Measurements from ENCODE around the gene ESR1.
A peak's percentile ranks its signal among the peaks of the same experiment; 100 is the strongest.

Gene ESR1

DNA sequence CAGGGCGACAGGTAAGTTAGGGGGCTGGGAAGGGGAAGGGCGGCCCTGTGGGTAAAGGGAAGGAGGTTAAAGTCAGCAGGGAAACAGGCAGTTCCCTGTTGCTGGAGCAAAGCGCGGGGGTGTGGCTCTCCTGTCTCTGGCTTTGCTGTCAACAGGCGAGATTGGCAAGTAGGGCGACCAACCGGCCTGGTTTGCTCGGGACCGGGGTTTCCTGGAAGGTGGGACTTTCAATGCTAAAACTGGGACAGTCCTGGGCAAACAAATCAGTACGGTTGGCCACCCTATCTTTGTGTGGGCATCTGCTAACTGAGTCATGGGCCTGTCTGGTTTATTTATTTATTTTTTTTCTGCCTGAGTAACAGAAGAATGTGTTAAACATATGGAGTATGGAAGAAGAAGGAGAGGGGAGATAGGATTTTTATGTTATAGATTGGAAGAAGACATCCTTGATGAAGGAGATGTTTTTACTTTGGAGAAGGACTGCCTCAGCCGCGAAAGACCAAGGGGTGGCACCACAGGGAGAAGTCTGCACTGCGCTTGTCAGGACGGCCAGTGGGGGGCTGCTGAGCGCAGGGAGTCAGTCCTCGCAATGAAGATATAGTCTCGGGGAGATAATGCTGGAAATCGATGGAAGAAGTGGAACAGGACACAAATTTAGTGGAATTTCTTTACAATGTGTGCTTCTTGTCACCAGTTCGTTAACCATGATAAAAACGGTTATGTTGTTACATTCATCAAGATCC lies 43.4 kb upstream of the ESR1 start:
- TF ChIP-seq CTCF (IDR thresholded peaks at IDR 0.05; ENCODE audit: low read depth, low read length), result peak; percentile 83
- H3K9me3 ChIP-seq, result no peaks in the 10 kb centered on the region
- no peaks in the 10 kb centered on the region for H3K4me1 ChIP-seq
- DNase-seq, result peak; percentile 71
- H3K36me3 ChIP-seq, result no peaks in the 10 kb centered on the region
- no peaks in the 10 kb centered on the region for H3K27me3 ChIP-seq
- peak overlapping the region; percentile 17 for H3K4me3 ChIP-seq (ENCODE audit: low read depth, low read length)

DNA sequence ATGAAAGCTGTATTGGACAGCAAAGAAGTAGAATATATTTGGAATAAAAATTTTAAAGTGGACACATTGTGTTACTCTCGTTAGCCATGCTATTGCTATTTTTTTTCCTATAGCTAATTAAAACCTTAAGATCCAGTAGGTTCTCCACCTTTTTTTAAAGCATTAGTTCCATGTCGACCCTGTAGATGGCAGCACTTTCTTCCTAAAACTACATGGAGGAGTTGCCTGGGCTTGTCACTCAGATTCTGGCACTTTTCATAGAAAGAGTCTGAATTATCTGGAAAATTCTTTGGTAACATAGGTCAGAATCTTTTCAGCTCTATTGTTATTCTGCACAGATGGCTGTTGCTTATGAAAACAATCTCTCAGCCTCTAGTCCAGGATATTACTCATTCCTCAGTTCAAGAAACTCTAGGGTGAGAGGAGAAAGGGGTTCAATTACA lies 42.0 kb upstream of the ESR1 start:
- DNase-seq, result peak; percentile 45
- Histone ChIP-seq H3K36me3 (no peaks in the 10 kb centered on the region), H3K4me1 (no peaks in the 10 kb centered on the region), H3K27me3 (no peaks in the 10 kb centered on the region), H3K9me3 (no peaks in the 10 kb centered on the region), H3K4me3 (ENCODE audit: low read depth, low read length) (no peak overlapping the region)
- TF ChIP-seq CTCF (IDR thresholded peaks at IDR 0.05; ENCODE audit: low read depth, low read length), result peak; percentile 83

DNA sequence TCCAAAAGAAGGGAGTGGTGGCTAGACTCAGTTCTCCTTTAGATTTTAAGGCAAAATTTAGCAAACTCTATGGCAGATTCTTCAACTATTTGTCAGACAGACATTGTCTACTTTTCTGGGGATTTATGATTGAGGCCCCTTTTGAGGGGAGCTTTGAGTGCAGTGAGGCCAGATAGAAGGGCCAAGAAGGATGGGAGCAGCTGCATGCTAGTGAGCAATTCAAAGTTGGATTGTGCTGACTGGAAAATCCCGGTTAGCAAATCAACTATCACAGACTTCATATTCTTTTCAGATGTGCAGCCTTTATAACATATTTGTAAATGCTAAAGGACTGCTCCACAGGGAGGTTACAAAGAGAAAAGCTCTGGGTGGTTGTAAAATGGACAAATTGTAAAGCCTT lies 35.0 kb upstream of the ESR1 start:
- H3K4me1 ChIP-seq, result no peaks in the 10 kb centered on the region
- no peak overlapping the region for H3K4me3 ChIP-seq (ENCODE audit: low read depth, low read length)
- TF ChIP-seq CTCF (IDR thresholded peaks at IDR 0.05; ENCODE audit: low read depth, low read length), result no peak
- no peak for DNase-seq
- H3K9me3 ChIP-seq, result no peaks in the 10 kb centered on the region
- no peaks in the 10 kb centered on the region for H3K36me3 ChIP-seq
- H3K27me3 ChIP-seq, result no peaks in the 10 kb centered on the region

GRCh38 chr6:151773382-151773781 lies 34.1 kb upstream of the ESR1 start:
- no peaks in the 10 kb centered on the region for H3K36me3 ChIP-seq
- no peak overlapping the region for H3K4me3 ChIP-seq (ENCODE audit: low read depth, low read length)
- no peaks in the 10 kb centered on the region for H3K4me1 ChIP-seq
- no peaks in the 10 kb centered on the region for H3K9me3 ChIP-seq
- no peaks in the 10 kb centered on the region for H3K27me3 ChIP-seq
- TF ChIP-seq CTCF (IDR thresholded peaks at IDR 0.05; ENCODE audit: low read depth, low read length), result no peak
- DNase-seq, result no peak

- Histone ChIP-seq H3K9me3 (no peaks in the 10 kb centered on the region), H3K4me3 (ENCODE audit: low read depth, low read length) (no peak overlapping the region), H3K36me3 (no peaks in the 10 kb centered on the region), H3K4me1 (no peaks in the 10 kb centered on the region), H3K27me3 (no peaks in the 10 kb centered on the region)
- no peak for TF ChIP-seq CTCF (IDR thresholded peaks at IDR 0.05; ENCODE audit: low read depth, low read length)
- DNase-seq, result no peak
These were observed 24.9 kb upstream of the ESR1 start for GRCh38 chr6:151782560-151782959.

- no peaks in the 10 kb centered on the region for H3K4me1 ChIP-seq
- H3K36me3 ChIP-seq, result no peaks in the 10 kb centered on the region
- no peak overlapping the region for H3K4me3 ChIP-seq (ENCODE audit: low read depth, low read length)
- no peak for TF ChIP-seq CTCF (IDR thresholded peaks at IDR 0.05; ENCODE audit: low read depth, low read length)
- DNase-seq, result no peak
- H3K9me3 ChIP-seq, result no peaks in the 10 kb centered on the region
- no peaks in the 10 kb centered on the region for H3K27me3 ChIP-seq
These were observed 23.8 kb upstream of the ESR1 start for GRCh38 chr6:151783692-151784091.

All from BE2C (cell line).